NCI-H2107 (cell line): ENCODE results near the gene EFCAB8.
A peak's percentile ranks its signal among the peaks of the same experiment; 100 is the strongest.
"Not testable (repeated sequence)": the region's sequence is repeated elsewhere in the genome, so short reads cannot be mapped to it uniquely, and the experiment has no call there.

Experiments
- DNase-seq: peaks from one replicate; lab custom pipeline; 2025; lab: John Stamatoyannopoulos, UW

Gene EFCAB8

DNA sequence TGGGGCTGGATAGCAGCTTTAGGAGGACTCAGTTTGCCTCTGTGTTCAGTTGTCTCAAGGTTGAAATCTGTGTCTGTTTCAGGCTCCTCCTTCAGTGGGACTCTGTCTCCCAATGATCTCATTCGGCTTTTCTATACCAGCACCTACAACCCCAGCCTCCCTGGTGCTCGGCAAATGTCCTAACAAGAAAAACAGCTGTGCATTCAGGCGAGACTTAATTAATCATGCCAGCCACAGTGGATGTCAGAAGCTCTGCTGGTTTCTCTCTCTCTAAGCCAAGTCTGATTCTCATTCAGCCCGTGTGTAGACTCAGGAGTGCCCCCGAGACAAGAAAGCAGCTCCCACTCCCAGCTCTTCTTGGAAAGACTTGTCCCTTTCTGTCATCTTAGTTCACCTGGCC lies 98.7 kb downstream of the EFCAB8 start:
- no peak for DNase-seq

GRCh38 chr20:32958574-32958973 lies 99.9 kb downstream of the EFCAB8 start:
- DNase-seq = no peak

- no peak for DNase-seq
Observed at GRCh38 chr20:32959351-32960221, 100.9 kb downstream of the EFCAB8 start.

DNA sequence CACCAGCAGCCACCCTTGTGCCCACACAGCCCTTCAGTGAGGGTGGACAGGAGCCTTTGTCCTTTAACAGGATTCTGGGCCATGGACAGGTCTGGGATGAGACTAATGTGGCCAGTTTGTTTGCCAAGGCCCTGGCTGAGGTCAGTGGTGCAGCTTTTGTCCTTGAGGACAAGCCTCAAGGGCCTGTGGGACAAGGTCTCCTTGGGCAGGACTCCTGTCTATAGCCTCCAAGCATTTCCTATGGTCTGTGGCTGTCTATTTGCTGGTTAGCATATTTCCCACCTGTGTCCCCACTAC lies 101.4 kb downstream of the EFCAB8 start:
- no peak for DNase-seq

GRCh38 chr20:32960849-32961731 lies 102.4 kb downstream of the EFCAB8 start:
- DNase-seq = no peak

DNA sequence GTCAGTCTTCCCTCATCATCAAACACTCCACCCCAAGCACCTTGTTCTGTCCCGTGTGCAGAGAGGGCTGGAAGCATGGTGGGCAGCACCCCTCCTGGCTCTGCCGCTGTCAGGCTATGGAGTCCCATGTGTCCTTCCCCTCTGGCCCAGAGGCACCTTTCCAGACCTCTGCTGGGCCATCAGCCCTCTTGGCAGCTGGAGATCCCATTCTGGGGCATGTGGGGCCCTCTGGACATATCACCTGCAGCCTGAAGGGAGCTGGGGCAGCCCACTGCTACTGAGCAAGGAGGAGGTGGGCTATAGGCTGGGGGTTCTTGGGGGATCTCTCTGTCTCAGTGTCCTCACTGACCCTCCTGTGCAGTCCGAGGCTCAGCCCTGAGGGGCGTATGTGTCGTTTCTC lies 103.3 kb downstream of the EFCAB8 start:
- DNase-seq = no peak

DNA sequence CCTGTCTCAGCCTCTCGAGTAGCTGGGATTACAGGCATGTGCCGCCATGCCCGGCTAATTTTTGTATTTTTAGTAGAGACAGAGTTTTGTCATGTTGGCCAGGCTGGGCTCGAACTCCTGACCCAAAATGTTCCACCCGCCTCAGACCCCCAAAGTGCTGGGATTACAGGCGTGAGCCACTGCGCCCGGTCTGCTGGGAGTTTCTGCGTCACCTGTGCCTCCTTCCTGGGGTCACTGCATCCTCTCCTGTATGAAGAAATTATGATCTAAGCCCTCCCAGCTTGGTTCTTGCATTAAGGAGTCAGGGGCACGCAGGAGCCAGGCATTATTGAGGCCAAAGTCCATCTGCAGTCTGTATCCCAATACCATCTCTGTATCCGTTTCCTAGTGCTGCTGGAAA lies 103.9 kb downstream of the EFCAB8 start:
- not testable (repeated sequence) for DNase-seq

GRCh38 chr20:32963176-32963575 lies 104.5 kb downstream of the EFCAB8 start:
- DNase-seq = no peak

DNA sequence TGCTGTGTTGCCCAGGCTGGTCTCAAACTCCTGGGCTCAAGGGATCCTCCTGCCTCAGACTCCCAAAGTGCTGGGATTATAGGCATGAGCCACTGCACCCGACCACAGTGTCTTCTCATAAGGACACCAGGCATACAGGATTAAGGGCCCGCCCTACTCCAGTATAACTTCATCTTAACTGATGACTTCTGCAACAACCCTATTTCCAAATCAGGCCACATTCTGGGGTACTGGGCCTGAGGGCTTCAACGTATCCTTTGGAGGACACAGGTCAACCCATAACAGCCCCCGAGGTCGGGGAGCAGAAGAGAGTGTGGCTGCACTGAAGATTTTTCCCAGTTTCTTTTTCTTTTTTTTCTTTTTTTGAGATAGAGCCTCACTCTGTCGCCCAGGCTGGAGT lies 105.9 kb downstream of the EFCAB8 start:
- no peak for DNase-seq

- DNase-seq = no peak
Observed at GRCh38 chr20:32965115-32965514, 106.4 kb downstream of the EFCAB8 start.

GRCh38 chr20:32965581-32966373 lies 107.1 kb downstream of the EFCAB8 start:
- no peak for DNase-seq

DNA sequence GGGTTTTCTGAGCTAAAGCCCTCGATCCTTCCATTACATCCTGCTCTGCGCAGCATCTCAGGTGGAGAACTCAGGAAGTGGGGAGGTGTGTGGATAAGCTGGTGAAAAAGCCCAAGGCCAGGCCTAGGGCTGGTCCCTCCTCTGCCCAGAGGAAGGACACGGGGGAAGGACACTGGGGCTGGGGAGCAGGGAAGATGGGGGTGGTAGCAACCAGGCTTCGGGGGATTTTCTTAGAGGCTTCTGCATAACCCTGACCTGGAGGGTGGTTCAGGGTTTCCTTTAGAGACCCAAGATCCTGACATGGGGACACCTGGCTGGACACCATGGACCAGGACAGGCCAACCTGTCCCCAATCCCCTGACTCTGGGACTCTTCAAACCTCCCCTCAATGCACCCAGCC lies 107.7 kb downstream of the EFCAB8 start:
- DNase-seq = no peak

DNA sequence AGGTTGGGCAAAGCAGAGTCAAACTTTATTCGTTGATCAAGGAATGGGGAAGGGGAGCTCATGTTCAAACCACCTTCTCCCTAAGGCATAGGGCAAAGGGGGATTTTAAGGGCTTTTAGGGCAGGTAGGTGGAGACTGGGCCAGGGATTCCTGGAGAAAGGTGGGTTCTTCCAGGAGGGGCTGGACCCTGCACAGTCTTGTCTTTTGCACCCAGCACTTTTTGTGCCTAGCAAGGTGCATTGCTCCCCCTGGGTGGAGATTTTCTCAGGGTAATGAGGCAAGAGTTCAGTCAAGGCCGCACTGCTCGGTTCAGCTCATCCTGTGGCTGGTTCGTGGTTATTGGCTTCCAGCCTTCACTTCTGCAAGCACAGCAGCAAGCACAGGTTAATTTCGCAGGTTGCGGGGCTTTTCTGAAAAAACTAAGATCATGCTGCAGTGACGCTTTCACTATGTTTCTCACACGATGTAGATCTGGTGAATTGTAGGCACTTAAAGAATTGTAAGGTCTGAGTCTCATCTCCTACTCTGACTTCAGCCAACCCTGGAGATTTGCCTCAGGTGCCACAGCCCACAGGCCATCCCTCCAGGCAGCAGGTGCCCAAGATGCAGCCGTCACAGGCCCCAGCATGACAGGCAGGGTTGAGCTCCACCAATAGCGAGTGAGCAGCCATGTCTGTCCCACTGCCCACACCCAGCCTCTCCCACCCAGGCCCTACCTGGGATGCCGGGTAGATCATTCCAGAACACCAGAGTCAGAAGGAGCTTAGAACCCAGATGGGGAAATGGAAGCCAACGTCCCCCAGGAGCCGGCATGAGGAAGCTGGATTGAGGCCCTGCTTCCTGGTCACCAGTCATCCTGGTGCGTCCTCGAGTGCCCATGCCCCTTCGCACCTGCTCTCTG lies 108.4 kb downstream of the EFCAB8 start:
- DNase-seq = no peak

GRCh38 chr20:32967961-32968457 lies 109.3 kb downstream of the EFCAB8 start:
- no peak for DNase-seq

DNA sequence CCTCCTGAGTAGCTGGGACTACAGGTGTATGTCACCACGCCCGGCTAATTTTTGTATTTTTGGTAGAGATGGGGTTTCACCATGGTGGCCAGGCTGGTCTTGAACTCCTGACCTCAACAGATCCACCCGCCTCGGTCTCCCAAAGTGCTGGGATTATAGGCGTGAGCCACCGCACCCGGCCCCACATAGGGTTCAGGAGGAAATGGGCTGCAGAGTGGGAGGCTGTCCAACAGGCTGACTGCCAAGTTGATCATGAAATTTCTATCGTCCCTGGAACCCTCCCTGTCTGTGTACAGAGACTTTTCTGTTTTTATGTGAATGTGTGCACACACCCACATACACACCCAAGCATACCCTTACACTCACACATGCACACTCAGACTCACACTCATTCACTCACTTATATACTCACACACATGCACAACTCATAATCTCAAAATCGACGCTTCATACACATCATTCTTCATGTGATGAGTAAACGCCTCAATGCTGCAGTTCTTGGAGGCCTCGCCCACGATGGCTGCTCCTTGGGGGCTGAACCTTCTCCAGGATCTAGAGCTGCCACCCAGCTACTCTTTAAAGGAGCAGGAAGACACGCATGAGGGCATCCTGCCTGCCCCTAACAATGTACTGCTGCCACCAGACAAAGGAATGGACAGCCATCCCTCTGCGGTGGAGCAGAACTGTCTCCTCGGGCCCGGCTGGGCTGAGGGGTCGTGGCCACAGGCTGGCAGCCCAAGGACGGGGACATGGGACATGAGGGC lies 109.9 kb downstream of the EFCAB8 start:
- no peak for DNase-seq

GRCh38 chr20:32969356-32970114 lies 110.8 kb downstream of the EFCAB8 start:
- DNase-seq = no peak

- no peak for DNase-seq
Observed at GRCh38 chr20:32970115-32970972, 111.6 kb downstream of the EFCAB8 start.

DNA sequence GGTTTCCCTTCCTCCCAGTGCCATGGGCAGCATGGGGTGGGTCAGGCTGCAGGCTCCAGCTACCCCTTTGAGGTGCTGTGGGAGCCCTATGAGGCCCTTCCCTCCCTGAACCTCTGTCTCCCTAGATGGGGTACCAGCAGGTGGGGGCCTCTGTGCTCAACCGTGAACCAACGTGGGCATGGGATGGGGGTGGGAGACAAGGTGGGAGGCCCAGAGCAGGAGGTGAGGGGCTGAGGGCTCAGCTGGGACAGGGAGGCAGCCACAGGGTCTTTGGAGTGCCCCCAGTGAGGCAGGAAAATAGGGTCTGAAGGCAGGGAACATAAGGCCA lies 112.2 kb downstream of the EFCAB8 start:
- no peak for DNase-seq

GRCh38 chr20:32971703-32972161 lies 113.0 kb downstream of the EFCAB8 start:
- DNase-seq = peak; percentile 7
